Measurements from ENCODE around the gene MS4A18.
A peak's percentile ranks its signal among the peaks of the same experiment; 100 is the strongest.
"Not testable (repeated sequence)": the region's sequence is repeated elsewhere in the genome, so short reads cannot be mapped to it uniquely, and the experiment has no call there.

MS4A18 gene

DNA sequence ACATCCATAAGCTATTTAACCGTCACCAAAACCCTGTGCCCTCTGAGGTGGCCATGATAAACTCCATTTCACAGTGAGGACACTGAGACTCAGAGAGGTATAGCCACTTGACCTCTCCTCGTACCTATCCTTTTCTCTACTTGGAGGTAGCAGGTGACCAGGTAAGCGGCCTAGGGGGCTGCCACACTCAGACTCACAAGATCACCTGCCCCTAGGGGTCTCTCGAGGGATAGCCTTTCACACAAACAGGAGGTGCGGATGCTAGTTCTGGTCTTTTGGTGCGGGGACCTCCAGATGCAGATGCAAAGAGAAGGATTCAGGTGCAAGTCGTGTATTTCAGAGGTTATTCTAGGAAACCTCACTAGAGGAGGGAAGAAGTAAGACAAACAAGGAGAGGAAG, 14.6 kb downstream of the MS4A18 start:
- no peak for DNase-seq

DNA sequence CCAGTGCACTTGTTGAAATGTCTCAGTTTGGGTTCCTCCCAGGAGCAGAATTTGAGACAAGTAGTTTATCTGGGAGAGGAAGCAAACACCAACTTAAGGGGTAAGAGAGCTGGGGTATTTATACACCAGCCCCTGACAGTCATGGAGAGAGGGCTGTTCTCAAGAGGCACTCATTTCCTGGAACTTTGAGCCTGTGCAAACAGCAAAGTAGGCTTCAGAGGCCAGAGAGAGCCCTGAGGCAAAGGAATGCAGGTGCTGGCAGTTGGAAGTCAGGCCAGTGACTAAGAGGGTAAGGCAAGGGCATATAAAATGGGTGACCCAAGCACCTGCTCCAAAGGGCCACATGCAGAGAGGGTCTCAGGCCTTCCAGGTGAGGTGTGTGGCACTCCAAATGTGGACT, 16.1 kb downstream of the MS4A18 start:
- DNase-seq: no peak

DNA sequence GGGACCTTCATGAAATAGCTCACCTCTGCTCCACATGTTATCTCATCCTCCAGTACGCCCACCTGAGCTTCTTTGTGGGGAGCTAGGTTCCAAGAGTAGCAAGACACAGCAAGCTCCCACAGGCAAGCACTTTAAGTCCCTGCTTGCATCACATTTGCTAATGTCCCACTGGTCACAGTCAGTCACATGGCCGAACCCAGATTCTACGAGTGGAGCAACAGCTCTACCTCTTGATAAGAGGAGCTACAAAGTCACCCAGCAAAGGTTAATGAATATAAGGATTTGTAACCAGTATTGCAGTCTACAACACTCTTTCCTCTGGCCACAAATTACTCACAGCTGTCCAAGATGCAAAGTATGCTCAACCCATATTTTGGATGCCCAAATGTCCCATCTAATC, 16.9 kb downstream of the MS4A18 start:
- DNase-seq: no peak

DNA sequence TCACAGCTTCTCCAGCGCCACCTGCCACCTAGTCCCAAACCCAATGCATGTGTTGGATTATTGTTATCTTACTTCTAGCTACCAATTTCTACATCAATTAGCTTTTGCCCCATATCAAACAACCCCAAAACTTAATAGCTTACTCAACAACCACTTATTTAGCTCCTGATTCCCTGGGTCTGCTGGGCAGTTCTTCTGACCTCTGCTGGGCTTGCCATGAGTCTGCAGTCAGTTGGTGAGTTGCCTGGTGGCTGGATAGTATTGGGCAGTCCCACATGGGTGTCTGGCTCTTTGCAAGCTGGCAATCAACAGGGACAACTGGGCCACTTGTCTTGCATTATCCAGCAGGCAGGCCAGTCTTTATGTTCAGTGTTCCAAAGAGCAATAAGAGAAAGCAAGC, 18.5 kb downstream of the MS4A18 start:
- no peak for DNase-seq

DNA sequence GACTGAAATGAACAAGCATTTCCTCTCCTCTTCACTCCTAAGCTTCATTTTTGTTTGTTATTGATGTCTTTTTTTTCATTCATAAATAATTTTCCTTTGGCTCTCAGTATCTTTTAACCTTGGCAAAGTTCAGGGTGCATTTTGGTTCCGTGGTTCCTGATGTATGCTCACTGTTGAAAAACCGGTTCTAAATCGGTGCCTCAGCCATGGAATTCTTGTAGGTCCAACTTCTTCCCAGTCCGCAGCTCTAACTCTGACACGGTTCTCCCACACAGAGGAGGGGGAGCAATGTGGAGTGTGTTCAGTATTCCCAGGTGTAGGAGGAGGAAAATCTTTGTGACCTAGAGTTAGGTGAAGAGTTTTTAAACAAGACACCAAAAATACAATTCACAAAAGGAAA, 19.6 kb downstream of the MS4A18 start:
- no peak for DNase-seq

DNA sequence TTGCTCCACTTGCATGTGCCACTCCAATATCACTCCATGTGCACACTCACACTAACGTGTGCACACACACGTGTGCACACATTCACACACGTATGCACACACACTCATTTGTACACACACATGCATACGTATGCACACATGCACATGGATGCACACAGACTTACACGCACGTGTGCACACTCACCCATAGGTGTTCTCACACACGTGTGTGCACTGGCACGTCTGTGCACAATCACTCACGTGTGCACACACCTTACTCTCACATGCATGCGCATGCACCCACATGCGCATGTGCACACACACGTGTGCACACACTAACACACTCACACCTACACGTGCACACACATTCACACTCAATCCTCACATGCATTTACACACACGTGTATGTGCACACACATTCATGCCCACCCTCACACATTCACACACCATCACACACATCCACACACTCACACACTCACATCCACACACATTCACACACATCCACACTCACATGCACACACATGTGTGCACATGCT, 22.9 kb downstream of the MS4A18 start:
- DNase-seq: no peak

DNA sequence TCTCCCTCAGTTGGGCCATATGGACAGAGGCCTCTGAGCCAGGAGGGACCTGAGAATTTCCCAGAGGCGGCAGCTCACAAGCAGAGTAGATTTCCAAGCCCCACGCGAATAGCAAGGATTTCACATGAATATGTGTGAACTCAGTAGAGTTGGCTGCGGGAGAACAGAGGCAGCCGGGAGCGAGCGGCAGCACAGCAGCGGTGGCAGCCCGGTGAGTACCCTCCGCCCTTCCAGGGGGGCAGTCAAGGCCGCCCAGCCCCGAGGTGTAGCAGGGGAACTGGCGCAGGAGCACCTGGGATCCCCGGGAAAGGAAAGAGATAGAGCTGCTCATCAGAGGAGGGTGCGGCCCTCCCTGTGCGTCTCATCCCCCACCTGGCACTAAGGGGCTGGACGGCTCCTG, 23.7 kb downstream of the MS4A18 start:
- DNase-seq: no peak

DNA sequence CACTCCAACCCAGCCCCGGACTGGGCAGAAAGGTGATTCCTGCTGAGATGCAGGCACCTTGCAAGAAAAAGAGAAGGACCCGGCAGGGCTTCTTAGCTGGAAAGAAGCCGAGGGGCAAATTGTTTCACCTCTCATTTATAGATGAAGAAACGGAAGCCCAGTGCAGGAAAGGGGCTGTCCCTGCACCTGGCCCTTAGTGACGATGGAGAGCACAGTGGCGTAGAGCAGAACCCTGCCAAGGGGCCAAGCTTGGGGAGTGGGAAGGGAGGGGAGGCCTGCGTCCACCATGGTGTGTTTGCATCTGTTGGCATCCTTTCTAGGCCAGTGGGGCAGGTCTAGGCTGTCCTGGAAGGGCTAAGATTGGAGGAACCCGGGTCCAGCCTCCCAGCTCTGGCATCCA, 24.3 kb downstream of the MS4A18 start:
- DNase-seq: no peak

DNA sequence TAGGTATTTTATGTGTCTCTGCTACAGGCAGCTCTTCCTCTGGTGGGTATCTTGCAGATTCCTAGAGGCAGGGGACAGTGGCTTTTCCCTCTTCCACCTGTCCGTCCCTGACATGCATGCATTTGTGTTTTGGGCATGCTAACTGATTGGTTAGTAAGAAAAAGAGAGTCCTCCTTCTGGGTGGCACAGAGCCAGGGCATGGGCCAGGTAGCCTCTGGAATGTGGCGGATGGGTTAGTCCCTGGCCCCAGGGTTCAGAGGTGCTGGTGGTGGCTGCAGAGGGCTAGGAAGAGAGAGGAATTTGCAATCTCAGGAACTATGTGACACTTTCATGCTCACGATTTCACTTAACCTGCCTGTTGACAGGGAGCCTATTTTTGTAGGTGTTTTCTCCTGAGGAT, 26.4 kb downstream of the MS4A18 start:
- DNase-seq: no peak

DNA sequence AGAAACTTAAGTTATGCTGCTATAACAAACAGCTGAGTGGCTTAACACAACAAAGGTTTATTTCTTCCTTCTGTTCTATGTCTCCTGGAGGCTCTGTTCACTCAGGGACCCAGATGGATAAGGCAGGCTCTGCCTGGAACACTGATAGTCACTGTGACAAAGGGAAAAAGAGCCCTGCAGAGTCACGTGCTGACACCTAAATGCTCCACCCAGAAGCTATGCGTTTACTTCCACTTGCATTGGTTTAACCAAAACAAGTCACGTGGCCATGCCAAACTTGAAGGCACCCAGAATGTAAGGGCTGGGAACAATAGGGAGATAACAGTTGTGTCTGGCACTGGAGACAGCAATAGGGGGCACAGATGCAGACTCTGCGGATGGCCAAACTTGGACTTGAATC, 28.8 kb downstream of the MS4A18 start:
- DNase-seq: no peak

DNA sequence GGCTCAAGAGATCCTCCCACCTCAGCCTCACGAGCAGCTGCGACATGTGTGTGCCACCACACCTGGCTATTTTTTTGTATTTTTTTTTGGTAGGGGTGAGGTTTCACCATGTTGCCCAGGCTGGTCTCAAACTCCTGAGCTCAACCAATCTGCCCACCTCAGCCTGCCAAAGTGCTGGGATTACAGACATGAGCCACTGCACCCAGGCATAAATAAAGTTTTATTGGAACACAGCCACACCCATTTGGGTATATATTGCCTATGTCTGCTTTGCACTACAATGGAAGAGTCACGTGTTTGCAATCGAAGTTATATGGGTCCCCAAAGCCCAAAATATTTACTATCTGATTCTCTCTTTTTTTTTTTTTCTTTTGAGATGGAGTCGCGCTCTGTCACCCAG, 30.4 kb downstream of the MS4A18 start:
- DNase-seq: no peak

DNA sequence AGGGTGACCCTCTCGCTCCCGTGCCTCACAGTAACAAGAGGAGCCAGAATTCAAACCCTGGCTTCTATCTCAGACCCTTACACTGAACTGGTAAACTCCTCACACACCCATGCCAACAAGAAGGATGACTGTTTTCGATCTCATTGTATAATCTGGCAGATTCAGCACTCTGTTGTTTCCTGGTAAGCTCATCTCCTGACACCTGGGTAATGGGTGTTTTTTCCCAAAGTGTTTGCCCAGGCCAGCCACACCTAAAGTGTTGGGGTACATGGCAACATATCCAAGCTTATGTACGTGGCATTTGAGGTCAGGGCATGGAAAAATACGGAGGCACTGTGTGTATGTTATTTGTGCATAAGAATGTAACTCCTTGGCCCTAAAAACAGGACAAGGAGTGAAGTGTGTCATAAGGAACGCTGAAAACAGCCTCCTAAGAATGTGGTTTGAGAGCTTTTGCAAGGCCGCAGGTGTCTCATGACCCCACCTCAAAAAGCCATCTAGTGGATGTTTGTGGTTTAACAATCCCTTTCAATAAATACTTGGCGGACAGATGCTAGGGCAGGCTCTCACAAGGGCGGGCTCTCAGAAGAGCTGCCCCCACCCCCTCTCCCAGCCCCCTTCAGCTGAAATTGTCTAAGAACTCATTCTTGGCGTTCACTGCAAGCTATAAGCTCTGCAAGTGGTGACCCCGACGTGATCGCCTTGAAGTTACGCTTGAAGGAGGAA, 31.9 kb downstream of the MS4A18 start, which contains the start of gene MS4A15:
MS4A15 (plus strand) TSS at position 561 of the 726 bp plus-strand sequence. CDS start 6,867 bp downstream, outside the sequence.
- no peak for DNase-seq

DNA sequence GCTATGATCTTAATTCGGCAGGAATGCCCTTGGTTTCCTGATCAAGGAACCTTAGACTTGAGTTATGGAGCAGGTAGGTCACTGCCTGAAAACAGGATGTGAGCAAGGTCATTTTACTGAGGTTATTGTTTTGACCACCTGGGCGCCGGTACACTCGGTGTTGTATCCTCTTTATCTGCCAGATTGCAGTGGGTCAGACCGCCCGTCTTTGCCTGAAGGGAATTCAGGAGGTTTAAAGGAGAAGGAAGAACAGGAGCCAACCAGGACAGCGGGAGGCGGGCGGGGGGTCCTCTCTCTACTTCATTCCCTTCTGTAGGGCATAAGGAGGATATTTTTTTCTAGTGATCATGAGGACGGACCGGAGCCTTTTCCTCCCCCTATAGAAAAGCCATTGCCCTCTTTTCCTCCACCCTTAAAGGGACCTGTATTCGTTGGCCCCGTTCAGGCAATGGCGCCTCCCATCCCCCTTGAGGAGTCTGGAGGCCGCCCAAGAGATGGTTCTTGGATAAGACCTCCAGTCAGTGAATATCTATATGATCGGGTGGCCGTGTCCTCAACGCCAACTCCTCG, 32.8 kb downstream of the MS4A18 start:
- DNase-seq: no peak

DNA sequence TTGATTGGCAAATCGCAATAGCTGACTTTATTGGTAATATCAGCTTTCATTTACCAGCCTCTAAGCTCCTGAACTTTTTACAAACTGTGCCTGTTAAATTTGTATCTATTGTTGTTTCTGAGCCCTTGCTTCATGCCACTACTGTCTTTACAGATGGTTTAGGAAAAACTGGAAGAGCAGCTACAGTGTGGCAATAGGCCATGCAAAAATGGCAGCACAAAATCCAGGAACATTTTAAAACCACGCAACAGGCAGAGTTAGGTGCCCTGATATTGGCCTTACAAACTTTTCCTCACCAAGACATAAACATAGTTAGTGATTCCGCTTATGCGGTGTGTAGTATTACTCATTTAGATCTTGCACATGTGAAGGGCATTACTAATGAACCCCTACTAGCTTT, 34.2 kb downstream of the MS4A18 start:
- not testable (repeated sequence) for DNase-seq

DNA sequence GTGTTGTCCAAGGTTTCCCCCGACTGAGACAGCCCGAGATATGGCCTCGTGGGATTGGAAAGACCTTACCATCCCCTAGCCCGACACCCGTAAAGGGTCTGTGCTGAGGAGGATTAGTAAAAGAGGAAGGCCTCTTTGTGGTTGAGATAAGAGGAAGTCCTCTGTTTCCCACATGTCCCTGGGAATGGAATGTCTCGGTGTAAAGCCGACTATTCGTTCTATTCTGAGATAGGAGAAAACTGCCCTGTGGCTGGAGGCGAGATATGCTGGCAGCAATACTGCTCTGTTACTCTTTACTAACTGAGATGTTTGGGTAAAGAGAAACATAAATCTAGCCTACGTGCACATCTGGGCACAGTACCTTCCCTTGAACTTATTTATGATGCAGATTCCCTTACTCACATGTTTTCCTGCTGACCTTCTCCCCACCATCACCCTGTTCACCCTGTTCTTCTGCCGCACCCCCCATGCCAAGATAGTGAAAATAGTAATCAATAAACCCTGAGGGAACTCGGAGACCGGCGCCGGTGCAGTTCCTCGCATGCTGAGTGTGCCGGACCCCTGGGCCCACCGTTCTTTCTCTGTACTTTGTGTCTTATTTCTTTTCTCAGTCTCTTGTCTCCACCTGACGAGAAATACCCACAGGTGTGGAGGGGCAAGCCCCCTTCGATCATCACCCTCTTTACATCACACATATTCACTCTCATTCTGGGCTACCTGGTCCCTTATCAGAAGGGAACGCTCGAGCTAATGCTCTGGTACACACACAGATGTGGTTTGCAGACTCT, 35.1 kb downstream of the MS4A18 start:
- DNase-seq: peak in 2 of 51 donors; percentile 5 to 15

DNA sequence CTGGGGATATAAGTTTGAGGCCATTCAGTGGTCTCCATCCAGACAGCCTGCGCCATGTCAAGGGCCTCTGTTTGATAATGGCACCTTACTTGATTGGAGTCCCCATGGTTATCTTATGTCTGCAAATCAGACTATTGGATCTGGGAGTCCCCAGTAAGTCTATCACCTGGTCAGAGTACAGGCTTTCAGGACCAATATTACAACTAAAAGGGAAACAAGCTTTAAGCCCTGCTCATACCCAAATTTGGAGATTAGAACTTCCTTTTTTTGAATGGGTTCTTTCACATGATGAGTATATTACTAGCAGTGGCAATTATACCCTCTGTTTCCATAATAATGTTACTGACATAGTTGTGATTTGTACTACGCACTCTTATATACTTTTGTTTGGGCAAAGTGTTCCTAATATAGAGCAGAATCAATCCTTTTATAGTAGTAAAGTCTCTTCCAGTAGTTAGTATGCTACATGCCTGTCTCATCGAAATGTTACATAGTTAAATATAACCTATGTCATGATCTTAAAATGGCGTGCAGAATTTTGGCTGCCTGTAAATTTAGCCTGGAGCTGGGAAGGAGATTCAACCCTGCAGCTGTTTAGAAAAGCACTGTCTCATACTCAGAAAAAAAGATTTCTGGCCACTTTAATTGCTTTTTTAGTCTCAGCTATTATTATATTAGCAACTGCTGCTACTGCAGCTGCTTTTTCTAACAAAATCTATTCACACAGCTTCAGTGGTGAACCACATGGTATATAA, 37.1 kb downstream of the MS4A18 start:
- no peak for DNase-seq

DNA sequence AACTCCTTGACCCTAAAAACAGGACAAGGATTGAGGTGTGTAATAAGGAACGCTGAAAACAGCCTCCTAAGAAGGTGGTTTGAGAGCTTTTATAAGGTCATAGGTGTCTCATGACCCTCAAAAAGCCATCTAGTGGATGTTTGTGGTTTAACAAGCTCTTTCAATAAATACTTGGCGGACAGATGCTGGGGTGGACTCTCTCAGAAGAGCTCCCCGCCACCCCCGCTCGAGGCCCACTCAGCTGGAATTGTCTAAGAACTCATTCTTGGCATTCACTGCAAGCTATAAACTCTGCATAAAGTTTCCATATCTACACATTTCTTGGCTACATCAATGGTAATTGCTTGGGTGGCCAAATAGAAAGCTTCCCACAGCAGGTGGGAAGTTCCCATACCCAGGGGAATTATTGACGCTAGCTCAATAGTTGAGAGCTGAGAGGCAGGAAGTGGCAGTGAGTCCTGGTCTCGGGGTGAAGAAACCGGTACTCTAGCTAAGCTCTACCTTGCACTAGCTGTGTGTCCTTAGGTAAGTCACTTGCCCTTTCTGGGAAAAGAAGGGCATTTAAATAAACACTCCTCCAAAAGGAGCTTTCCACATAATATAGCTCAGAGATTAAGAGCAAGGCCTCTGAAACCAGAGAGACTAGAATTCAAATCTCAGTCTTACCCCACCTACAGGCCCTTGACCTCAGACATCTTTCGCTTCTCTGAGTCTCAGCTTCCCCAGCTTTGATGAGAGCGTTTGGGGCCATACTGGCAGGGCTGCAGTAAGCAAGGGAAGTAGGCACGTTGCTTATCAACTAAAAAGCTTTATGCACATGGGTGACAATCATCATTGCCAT, 38.6 kb downstream of the MS4A18 start:
- DNase-seq: no peak

DNA sequence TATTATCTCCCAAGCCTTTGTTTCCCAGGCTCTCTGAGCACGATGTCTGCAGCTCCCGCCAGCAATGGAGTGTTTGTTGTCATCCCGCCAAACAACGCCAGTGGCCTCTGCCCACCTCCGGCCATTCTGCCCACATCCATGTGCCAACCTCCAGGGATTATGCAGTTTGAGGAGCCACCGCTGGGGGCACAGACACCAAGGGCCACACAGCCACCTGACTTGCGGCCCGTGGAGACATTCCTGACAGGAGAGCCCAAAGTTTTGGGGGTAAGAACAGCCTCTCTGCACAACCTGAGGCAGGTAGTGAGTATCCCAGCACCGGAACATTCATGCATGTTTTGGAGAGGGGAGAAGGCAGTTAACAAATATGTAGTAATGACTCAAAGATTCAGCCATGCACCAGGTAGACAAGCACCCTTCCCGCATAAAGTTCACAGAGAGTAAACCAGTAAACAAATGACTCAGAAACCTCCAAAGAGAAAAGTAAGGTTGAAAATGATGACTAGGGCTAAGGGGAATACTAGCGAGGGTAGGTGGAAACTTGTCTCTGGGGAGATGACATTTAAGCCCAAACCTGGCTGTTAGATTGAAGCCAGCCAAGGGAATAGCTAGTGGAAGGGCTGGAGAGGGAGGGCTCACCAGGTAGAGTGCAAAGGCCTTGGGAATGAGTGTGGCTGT, 39.3 kb downstream of the MS4A18 start:
- DNase-seq: no peak

DNA sequence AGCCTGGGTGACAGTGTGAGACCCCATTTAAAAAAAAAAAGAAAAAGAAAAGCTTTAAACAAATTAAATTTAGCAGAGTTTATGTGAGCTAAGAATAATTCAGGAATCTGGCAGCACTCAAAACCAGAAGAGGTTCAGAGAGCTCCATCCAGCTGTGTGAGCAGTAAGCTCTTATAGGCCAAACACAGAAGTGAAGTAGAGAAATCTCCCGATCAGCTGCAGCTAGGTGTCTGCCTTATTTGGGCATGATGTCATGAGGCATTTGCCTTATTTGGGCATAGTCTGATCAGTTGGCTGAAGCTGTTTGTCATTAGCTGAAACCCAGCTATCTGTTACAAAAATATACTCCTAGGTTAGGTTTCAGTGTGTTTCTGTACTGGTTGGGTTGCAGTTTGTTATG, 40.4 kb downstream of the MS4A18 start:
- no peak for DNase-seq

DNA sequence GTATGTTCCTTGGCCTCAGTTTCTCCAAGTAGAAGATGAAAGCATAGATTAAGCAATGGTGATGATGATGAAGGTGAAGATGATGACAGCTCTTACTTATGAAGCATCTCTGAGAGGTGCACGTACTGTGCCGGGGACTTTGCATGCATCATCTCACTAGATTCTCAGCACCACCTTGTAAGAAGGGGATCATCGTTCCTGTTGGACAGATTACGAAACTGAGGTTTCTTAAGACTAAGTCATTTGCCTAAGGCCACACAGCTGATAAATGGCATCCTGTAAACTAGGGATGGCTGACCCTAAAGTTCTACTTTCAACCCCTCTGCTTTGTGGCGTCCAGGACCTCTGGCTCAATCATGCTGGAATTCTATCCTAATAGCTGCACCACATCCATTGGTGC, 40.8 kb downstream of the MS4A18 start:
- DNase-seq: no peak

All from hypothalamus (tissue), 51 donors.